Stimulated activated CD4-positive, alpha-beta T cell treated with anti-CD3 and anti-CD28 coated beads, Interleukin-4, amount 100 ng/mL, for 1 hour (primary cell): ENCODE results near the gene ACD.
A peak's percentile ranks its signal among the peaks of the same experiment; 100 is the strongest.

ENCODE experiments used
- DNase-seq: peaks from one replicate; pipeline ENCODE4 v3.0.0-alpha.2; 2020

ACD gene

DNA sequence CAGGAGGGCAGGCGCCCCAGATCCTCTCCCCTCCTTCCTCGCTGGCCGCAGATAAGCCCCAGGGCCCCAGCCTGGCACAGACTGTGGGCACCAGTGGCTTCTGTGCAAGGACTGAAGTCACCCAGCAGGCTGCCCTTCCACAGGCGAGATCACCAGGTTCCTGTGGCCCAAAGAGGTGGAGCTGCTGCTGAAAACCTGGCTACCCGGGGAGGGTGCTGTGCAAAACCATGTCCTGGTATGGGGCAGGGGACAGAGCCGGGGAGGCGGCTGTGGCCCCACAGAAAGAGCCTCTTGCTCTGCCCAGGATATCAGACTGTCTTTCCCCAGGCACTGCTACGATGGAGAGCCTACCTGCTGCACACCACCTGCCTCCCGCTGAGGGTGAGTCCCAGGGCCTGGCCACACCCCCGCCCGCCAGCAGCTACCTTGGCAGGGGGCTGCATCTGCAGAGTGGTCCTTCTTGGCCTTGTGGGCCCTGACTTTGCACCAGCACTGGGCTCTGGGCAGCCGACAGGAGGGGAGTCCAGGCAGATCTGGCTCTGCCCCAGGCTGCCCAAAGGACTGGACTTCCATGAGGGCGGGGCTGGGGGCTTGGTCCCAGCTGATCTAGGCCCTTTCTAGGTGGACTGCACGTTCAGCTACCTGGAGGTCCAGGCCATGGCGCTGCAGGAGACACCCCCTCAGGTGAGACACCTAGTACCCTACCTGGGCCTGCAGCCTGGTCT is 14.5 kb downstream of the ACD start:
- DNase-seq, result no peak

DNA sequence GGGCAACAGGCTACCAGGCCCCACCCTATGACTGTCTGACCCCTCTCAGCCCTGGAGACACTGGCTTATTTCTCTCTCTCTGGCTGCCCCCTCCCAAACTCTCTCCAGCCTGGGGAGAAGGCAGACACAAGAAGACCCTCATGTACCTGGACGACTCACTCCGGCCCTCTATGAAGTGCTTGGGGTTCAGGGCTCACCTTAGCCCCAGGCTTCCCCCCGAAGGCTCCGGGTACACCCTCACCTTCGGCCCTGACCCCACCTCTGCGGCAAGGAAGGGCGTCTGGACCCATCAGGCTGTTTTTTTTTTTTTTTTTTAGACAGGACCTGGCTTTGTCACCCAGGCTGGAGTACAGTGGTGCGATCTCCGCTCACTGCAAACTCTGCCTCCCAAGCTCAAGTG is 16.0 kb downstream of the ACD start:
- DNase-seq, result no peak

DNA sequence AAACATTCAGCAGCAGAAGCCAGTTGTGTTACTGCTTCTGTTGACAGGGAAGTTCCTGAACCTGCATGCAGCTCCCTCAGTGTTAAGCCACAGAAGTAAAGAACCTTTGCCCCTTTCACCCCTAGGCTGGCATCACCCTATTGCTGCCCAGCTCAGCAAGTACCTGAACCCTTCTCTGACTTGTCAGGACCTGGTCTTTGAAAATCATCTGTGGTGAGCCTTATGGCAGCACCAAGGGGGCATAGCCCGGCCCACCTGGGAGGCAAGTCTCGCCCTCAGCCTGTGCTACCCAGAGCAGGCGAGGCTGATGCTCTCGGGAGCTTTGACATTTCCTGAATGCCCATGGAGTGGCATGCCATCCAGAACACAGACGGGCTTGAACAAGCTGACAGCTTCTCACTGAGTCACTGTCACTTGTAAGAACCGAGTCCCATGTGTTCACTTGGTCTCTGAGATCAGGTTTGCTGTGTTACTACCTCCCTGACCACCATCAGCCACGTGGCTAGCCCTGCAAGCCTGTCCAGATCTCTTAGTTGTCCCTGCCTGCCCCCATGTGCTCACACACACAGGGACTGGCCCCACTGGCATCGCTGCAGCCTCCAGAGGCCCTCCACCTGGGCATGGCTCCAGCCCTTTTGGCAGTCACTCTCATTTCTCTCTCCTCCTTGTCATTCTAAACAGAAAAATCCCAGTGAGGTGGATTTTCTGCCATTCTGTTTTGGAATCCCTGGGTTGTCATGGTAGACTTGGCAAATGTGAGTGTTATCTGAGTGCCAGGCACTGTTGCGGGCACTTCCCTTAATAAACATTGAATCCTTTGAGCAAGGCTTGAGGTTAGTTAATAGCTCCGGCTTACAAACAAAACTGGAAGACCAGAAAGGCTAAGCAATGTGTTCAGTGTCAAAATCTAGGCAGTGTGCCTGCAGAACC is 18.0 kb downstream of the ACD start:
- no peak for DNase-seq

DNA sequence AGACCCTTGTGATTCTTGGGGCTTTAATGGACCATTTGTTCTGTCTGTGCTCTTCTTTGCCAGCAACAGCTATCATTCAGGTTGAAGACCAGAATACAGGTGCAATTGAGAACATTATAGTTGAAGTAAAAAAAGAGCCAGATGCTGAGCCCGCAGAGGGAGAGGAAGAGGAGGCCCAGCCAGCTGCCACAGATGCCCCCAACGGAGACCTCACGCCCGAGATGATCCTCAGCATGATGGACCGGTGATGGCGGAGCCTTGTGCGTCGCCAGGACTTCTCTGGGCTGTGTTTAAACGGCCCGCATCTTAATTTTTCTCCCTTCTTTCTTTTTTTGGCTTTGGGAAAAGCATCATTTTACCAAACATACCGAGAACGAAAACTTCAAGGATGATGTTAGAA is 22.4 kb downstream of the ACD start:
- DNase-seq, result no peak

DNA sequence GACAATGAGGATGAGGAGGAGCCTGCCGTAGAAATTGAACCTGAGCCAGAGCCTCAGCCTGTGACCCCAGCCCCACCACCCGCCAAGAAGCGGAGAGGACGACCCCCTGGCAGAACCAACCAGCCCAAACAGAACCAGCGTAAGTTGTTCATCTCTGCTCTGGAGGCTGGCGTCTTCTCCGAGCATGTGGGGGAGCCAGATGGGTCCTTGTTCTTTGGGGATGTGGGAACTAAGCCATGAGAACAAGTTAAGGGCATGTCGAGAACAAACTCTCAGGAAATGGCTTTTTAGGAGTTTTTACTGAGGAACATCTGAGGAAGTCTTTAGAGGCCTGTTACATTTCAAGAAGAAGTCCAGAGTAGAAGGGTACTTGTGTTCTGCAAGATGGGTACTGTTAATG is 23.3 kb downstream of the ACD start:
- no peak for DNase-seq

DNA sequence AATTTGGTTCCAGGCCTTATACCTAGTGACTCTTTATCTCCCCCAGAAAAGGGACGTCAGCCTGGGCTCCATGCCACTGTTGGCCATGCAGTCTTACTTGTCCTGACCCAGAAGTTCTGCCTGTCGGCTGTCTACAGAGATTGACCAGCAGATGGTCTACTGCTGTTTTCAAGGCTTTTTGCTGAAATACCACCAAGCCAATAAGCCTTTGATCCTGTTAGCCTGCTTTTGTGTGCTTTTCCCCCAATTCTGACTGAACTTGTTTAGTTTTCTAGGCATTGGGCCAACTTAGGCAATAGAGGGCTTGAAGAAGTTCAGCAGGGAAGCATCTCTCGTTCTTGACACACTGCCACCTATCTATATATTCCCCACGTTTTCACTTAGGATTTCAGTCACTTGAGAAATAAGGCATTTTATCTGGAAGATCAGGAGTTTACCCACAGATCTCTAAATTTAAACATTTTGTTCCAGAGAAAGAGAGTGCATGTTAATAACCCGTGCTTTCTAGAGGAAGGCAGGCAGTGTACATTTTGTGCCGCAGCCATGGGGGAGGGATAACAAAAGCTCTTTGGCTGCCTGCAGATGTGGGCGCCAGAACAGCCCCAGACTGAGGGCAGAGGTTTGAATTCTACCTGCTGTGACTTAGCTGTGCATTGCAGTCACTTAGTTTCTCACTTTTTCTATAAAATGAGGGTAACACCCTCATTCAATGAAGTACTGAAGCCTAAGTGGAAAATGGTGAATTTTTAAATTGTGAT is 27.5 kb downstream of the ACD start:
- no peak for DNase-seq

DNA sequence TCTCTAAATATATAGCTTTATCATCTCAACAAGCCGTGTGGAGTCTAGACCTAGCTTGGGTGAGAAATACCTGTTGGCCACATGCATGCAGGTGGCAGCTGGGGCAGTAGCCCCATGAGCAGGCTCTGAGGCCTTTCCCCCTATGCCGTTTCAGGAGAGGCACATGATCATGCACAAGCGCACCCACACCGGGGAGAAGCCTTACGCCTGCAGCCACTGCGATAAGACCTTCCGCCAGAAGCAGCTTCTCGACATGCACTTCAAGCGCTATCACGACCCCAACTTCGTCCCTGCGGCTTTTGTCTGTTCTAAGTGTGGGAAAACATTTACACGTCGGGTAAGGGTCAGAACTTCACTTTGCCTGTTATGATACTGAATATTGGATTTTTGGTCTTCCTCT is 31.8 kb downstream of the ACD start:
- no peak for DNase-seq

DNA sequence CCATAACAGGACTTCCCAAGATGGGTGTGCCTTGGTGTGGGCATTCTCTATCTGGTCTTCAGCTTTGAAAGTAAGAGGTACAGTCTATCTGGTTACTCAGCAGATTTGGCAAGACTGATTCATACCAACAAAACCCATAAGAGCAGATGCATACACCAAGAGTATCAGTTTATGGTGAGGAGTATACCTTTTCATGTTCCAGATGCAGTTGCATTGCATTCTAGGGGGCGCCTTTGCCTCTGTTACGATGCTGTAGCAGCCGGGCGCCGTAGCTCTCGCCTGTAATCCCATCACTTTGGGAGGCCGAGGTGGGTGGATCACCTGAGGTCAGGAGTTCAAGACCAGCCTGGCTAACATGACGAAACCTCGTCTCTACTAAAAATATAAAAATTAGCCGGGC is 46.3 kb downstream of the ACD start:
- DNase-seq, result peak; percentile 15

DNA sequence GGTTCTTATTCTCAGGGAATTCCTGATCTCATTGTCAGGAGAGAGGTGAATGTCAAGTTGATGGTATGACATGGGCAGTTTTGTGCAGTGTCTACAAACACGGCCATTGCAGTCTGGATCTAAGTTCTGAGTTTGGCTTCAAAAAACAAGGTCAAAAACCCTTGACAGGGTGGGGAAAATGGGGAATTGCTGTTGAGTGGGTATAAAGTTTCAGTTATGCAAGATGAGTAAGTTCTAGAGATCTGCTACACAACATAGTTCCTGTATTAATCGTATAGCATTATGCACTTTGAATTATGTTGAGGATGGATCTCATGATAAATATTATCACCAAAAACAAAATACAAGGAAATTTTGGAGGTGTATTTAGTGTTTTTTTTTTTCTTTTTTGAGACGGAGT is 51.7 kb downstream of the ACD start:
- DNase-seq, result no peak
